Measurements from ENCODE around the gene IMMP2L.

The IMMP2L gene

GRCh38 chr7:111041577-111041976 lies 520.7 kb downstream of the IMMP2L start:
- no peak for TF ChIP-seq CTCF (IDR thresholded peaks at IDR 0.05; ENCODE audit: insufficient read depth, low read depth, low read length, missing control alignments)
- DNase-seq (ENCODE audit: low read depth) = peak; percentile 69
- no peak overlapping the region for H3K4me3 ChIP-seq (ENCODE audit: low read length)

- TF ChIP-seq CTCF (IDR thresholded peaks at IDR 0.05; ENCODE audit: insufficient read depth, low read depth, low read length, missing control alignments) = no peak
- H3K4me3 ChIP-seq (ENCODE audit: low read length) = no peak overlapping the region
- DNase-seq (ENCODE audit: low read depth) = no peak
Observed at GRCh38 chr7:111038185-111038584, 524.1 kb downstream of the IMMP2L start.

- no peak overlapping the region for H3K4me3 ChIP-seq (ENCODE audit: low read length)
- no peak for DNase-seq (ENCODE audit: low read depth)
- TF ChIP-seq CTCF (IDR thresholded peaks at IDR 0.05; ENCODE audit: insufficient read depth, low read depth, low read length, missing control alignments) = no peak
Observed at GRCh38 chr7:111031916-111032315, 530.4 kb downstream of the IMMP2L start.

- no peak for DNase-seq (ENCODE audit: low read depth)
- H3K4me3 ChIP-seq (ENCODE audit: low read length) = no peak overlapping the region
- no peak for TF ChIP-seq CTCF (IDR thresholded peaks at IDR 0.05; ENCODE audit: insufficient read depth, low read depth, low read length, missing control alignments)
Observed at GRCh38 chr7:111030336-111030735, 532.0 kb downstream of the IMMP2L start.

- H3K4me3 ChIP-seq (ENCODE audit: low read length) = no peak overlapping the region
- peak; percentile 21 for DNase-seq (ENCODE audit: low read depth)
- no peak for TF ChIP-seq CTCF (IDR thresholded peaks at IDR 0.05; ENCODE audit: insufficient read depth, low read depth, low read length, missing control alignments)
Observed at GRCh38 chr7:111029574-111030251, 532.6 kb downstream of the IMMP2L start.

- no peak for DNase-seq (ENCODE audit: low read depth)
- no peak for TF ChIP-seq CTCF (IDR thresholded peaks at IDR 0.05; ENCODE audit: insufficient read depth, low read depth, low read length, missing control alignments)
- H3K4me3 ChIP-seq (ENCODE audit: low read length) = no peak overlapping the region
Observed at GRCh38 chr7:111029141-111029572, 533.1 kb downstream of the IMMP2L start.

- no peak overlapping the region for H3K4me3 ChIP-seq (ENCODE audit: low read length)
- DNase-seq (ENCODE audit: low read depth) = no peak
- TF ChIP-seq CTCF (IDR thresholded peaks at IDR 0.05; ENCODE audit: insufficient read depth, low read depth, low read length, missing control alignments) = no peak
Observed at GRCh38 chr7:111027396-111027795, 534.9 kb downstream of the IMMP2L start.
